ENCODE data around the gene TMED3. TPM values are rescaled to one million over a fixed set of nuclear protein-coding genes. Genes with fewer than 3 reads are reported as not detected.

The TMED3 gene
- total RNA-seq, 2 donors from 2014 or later = 19.6 to 23.7 TPM

DNA sequence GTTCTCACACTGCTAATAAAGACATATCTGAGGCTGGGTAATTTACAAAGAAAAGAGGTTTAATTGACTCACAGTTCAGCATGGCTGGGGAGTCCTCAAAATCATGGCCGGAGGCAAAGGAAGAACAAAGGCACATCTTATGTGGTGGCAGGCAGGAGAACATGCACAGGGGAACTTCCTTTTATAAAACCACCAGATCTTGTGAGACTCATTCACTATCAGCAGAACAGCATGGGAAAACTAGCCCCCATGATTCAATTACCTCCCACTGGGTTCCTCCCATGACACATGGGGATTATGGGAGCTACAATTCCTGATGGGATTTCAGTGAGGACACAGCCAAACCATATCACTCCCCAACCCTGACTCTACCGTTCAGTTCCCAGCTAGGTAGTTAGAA lies 61.5 kb downstream of the TMED3 start:
- no peaks in the 10 kb centered on the region for H3K27me3 Mint-ChIP-seq
- no peak overlapping the region for H3K4me3 Mint-ChIP-seq
- ATAC-seq (no peak), DNase-seq (no peak)
- H3K27ac Mint-ChIP-seq = no peak overlapping the region
- peaks cover 3% of the 10 kb centered on the region for H3K4me1 Mint-ChIP-seq
- H3K36me3 Mint-ChIP-seq (ENCODE audit: low read depth) = peaks cover 3% of the 10 kb centered on the region
- H3K9me3 ChIP-seq (ENCODE audit: control insufficient read depth, low read length, poor library complexity, severe bottlenecking) = no peaks in the 10 kb centered on the region

Other genes with a start within 250 kb of the TMED3 start
- under 1 TPM in 1 of 2 donors, not detected in 1; 0.55 TPM for gene RASGRF1, start 220.3 kb upstream of the TMED3 start, total RNA-seq
- not detected for gene ANKRD34C, start 28.4 kb upstream of the TMED3 start, total RNA-seq
- under 1 TPM; 0.37 to 0.40 TPM for gene MINAR1, start 121.2 kb downstream of the TMED3 start, total RNA-seq